Motor neuron (in vitro differentiated cells): Measurements from ENCODE around the gene GPR162. TPM values are rescaled to one million over a fixed set of nuclear protein-coding genes. Genes with fewer than 3 reads are reported as not detected.

ENCODE experiments used
- ATAC-seq, 8 experiments: fragments of 200-7000 bp; cut with Tn5 transposase; replicated peaks in 6 of 8; 2 replicates each; pipeline ENCODE4 v1.8.0; 2021; ENCODE audit warnings: mild to moderate bottlenecking in 8 of 8, moderate library complexity in 8 of 8
- H3K27ac ChIP-seq, 2 donors: fragments of 250-450 bp; sonication (Bioruptor Pico); 2 replicates each; pipeline ENCODE4 v1.9.0; 2021; ENCODE audit warnings: antibody characterized with exemption in 2 of 2, mild to moderate bottlenecking in 2 of 2, moderate library complexity in 1 of 2
- H3K4me1 ChIP-seq, 2 donors: fragments of 250-450 bp; sonication (Bioruptor Pico); replicated peaks in 1 of 2; 2 replicates each; pipeline ENCODE4 v1.6.1; 2021; ENCODE audit warnings: antibody characterized with exemption in 2 of 2, mild to moderate bottlenecking in 2 of 2, moderate library complexity in 1 of 2
- H3K4me3 ChIP-seq, 5 donors: fragments of 250-450 bp; sonication (Bioruptor Pico); 2 replicates each; pipeline ENCODE4 v1.9.0; 2021; ENCODE audit warnings: antibody characterized with exemption in 5 of 5, mild to moderate bottlenecking in 5 of 5, moderate library complexity in 4 of 5
- WGBS, 10 experiments: fragments of 450-650 bp; shearing (Covaris generic); methylation state at CpG; one replicate each; pipeline ENCODE4 v1.0.0; 2022; 5-methylcytosine and 5-hydroxymethylcytosine counted together
- in situ Hi-C, 9 experiments: fragments of 400-800 bp; cut with MboI; loops; one replicate each; pipeline ENCODE4 v1.15.0; 2021; ENCODE audit warnings: low sequenced_read_pairs in 9 of 9, low pct_unique_long_range_greater_than_20kb in 2 of 9; ENCODE audit not compliant: unreplicated experiment in 9 of 9
- total RNA-seq, 8 experiments: library from RNA; unstranded; fragments of 300-600 nt; gene quantifications; 2 replicates each; pipeline versions ENCODE4 v1.2.3 to v1.2.4, GENCODE V29; 2022

The GPR162 gene
- total RNA-seq, 8 experiments from 2014 or later: 4.8 to 48.2 (median 32.8) TPM

DNA sequence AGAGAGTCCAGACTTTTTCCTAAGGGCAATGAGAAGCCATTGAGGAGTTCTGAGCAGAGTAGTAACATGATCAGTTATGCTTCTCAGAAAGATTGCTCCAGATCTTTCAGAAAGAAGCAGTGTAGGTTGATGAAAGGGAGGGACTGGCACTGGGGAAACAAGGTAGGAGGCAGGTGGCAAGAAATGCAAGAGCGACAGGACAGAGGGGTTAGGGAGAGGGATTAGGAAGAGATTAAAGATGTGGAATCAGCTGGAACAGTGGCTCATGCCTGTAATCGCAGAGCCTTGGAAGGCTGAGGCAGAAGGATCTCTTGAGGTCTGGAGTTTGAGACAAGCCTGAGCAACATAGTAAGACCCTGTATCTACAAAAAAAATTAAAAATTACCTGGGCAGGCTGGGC lies 26.1 kb downstream of the GPR162 start:
- ATAC-seq: no peak
- H3K4me1 ChIP-seq: no peaks in the 10 kb centered on the region
- no peak overlapping the region for H3K27ac ChIP-seq
- 90 to 100% (median 100%) methylated on average over 1 to 2 of the region's 2 CpGs for WGBS, 10 experiments
- H3K4me3 ChIP-seq: no peak overlapping the region
- in situ Hi-C loops: loop anchor here in 1 of 9 experiments (25.0 kb wide), 1 partner anchor 110 kb away; no protein-coding TSS in a partner anchor

DNA sequence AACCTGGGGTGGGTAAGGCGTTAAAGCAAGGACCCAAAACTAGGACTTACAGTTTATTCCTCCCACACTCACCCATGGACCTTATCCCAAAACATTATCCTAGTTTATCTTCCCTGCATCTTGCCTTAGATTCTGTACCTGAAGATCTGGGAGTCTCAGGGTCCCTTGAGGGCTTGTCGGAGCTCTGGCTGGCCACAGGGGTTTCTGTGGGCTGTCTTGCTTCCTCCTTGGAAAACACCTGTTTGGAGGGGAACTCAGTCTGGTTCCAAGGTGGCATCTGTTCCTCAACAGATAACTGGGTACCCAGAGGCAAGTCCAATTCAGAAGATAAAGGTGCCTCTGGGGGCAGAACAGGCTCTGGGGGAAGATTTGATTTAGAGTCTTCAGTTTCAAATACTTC lies 27.8 kb downstream of the GPR162 start:
- WGBS, 10 experiments: 75 to 100% (median 86%) methylated on average over 1 to 2 of the region's 2 CpGs; no CpG with 5 or more reads in 6 of the 10 experiments
- Histone ChIP-seq H3K27ac (no peak overlapping the region), H3K4me3 (no peak overlapping the region), H3K4me1 (peaks cover 11% of the 10 kb centered on the region in 2 donors)
- ATAC-seq: no peak
- in situ Hi-C loops: loop anchor here in 1 of 9 experiments (25.0 kb wide), 1 partner anchor 112 kb away; no protein-coding TSS in a partner anchor

DNA sequence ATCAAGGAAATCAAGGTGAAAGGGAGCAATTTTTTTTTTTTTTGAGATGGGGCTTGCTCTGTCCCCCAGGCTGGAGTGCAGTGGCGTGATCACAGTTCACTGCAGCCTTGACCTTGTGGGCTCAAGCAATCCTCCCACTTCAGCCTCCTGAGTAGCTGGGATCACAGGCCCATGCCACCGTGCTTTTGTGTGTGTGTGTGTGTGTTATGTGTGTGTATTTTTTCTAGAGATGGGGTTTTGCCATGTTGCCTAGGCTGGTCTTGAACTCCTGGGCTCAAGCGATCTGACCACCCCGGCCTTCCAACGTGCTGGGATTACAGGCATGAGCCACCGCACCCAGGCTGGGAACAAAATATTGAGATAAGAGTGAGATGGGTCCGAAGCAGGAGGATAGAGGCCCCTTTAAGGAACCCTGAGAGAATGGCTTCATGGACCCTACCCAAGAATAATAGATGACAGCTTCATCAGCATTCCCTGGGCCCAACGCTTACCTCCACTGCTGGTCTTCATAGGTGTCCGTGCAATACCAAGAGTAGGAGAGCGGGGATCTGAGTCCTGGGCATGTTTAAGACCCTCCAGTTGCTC lies 28.4 kb downstream of the GPR162 start:
- H3K27ac ChIP-seq: no peak overlapping the region
- 40 to 93% (median 62%) methylated on average over 1 to 10 of the region's 10 CpGs; no CpG with 5 or more reads in 3 of the 10 experiments for WGBS, 10 experiments
- in situ Hi-C loops: loop anchor here in 1 of 9 experiments (25.0 kb wide), 1 partner anchor 113 kb away; no protein-coding TSS in a partner anchor
- peaks cover 11% of the 10 kb centered on the region in 2 donors for H3K4me1 ChIP-seq
- peak overlapping the region in 1 of 5 donors; percentile 62 for H3K4me3 ChIP-seq
- no peak for ATAC-seq

DNA sequence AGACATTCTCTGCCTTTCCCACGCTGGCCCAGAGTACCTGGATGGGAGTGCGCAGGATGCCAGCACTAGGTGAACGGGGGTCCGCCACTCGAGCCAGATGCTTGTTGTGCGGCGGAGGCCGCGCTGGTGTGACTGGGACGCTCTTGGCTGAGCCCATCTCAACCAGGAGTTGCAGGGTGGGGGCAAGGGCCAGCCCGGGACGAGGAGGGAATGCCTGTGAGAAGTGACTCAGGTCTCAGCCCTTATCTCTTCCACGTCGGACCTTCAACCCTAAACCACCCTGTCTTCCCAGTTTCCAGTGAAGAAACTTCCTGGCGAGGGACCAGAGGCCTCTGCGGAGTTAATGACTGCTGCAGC lies 29.2 kb downstream of the GPR162 start:
- no peak for ATAC-seq
- 0 to 40% (median 11%) methylated on average over 1 to 10 of the region's 16 CpGs; no CpG with 5 or more reads in 4 of the 10 experiments for WGBS, 10 experiments

DNA sequence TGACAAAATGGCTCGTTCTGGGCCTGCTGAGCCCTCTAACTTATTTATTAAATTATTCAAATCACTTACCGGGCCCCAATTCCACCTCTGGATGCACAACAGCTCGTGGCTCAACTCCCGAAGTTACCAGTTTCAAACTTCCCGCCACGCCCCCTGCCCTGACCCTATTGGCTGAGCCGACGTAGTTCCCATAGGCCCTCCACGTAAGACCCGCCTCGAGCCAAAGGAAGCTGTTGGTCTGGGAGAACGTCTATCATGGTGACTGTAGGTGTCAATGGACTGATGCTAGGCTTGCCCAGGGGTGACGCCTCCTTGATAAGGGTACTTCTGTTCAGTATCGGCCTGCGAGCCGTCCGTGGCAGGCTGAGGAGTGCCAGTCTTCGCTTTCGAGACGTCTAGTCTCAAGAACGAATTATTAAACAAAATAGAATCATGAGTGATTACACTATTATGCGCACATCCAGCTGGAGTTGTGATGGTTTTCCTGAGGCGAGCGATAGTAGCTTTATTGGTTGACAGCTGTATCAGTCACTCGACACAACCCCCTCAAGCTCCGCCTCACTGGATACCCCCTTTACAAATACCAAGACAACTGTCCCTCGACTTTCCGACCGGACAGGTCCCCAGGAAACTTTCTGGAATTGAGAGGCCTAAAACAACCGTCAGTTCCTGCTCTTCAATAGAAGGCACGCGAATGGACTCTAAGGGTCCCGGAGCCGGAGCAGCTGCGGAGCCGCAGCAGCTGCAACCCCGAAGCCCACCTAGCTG lies 29.7 kb downstream of the GPR162 start, which contains the start of gene CDCA3:
TSS of gene CDCA3 (minus strand) at position 134 of the 768 bp plus-strand sequence. CDS start 334 bp downstream, outside the sequence.
- Histone ChIP-seq H3K4me1 (peaks cover 11% of the 10 kb centered on the region in 2 donors), H3K27ac (peak within 1 kb of the TSS; percentile 94 to 98), H3K4me3 (peak within 1 kb of the TSS; percentile 62 to 83 (median 69))
- WGBS, 10 experiments: 0 to 3% (median 0%) methylated on average over 4 to 18 of the region's 37 CpGs; no CpG with 5 or more reads in 2 of the 10 experiments
- ATAC-seq: peak; percentile 35 to 55 (median 49)
- in situ Hi-C loops: no loop called here

More for the DNA sequence above, 29.2 kb downstream of the GPR162 start:
- peak overlapping the region in 1 of 5 donors; percentile 62 for H3K4me3 ChIP-seq
- H3K4me1 ChIP-seq: peaks cover 11% of the 10 kb centered on the region in 2 donors
- in situ Hi-C loops: no loop called here
- H3K27ac ChIP-seq: peak overlapping the region in 1 of 2 donors; percentile 10

DNA sequence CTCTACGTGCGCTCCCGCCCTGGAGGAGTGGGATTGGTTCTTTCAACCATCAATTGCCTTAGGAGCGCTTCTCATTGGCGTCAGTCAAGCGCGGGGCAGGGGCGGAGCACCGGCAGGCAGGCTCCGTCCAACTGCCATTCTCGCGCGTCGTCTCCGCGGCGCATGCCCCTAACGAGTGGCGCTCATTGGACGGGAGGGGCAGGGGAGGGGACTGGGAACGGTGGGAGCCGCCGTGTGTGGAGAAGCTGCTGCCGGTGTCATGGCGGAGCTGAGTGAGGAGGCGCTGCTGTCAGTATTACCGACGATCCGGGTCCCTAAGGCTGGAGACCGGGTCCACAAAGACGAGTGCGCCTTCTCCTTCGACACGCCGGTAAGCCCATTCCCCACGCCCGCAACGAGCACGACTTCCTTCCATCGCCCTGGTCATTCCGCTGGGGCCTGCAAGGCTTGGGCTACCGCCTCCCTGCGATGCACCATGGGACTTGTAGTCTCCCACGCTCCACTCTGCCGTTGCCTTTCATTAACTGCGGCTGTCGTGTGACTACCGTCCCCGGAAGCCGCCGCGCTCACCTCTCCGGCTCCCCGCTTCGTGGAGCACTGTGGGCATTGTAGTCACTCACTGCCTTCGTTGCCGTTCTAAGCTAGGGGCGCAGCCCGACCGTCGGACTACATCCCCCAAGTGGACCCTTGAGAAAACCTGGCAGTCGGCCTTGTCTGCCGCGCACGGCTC lies 30.5 kb downstream of the GPR162 start, which contains the start of gene USP5:
TSS of gene USP5 (plus strand) at position 230 of the 730 bp plus-strand sequence. CDS start at position 260, 30 bp downstream.
- peak; percentile 78 to 88 (median 84) for ATAC-seq
- Histone ChIP-seq H3K4me1 (peaks cover 11% of the 10 kb centered on the region in 2 donors), H3K27ac (peak within 1 kb of the TSS; percentile 94 to 98), H3K4me3 (peak within 1 kb of the TSS; percentile 62 to 83 (median 69))
- in situ Hi-C loops: no loop called here
- 0 to 2% (median 0%) methylated on average over 1 to 14 of the region's 65 CpGs; no CpG with 5 or more reads in 4 of the 10 experiments for WGBS, 10 experiments

DNA sequence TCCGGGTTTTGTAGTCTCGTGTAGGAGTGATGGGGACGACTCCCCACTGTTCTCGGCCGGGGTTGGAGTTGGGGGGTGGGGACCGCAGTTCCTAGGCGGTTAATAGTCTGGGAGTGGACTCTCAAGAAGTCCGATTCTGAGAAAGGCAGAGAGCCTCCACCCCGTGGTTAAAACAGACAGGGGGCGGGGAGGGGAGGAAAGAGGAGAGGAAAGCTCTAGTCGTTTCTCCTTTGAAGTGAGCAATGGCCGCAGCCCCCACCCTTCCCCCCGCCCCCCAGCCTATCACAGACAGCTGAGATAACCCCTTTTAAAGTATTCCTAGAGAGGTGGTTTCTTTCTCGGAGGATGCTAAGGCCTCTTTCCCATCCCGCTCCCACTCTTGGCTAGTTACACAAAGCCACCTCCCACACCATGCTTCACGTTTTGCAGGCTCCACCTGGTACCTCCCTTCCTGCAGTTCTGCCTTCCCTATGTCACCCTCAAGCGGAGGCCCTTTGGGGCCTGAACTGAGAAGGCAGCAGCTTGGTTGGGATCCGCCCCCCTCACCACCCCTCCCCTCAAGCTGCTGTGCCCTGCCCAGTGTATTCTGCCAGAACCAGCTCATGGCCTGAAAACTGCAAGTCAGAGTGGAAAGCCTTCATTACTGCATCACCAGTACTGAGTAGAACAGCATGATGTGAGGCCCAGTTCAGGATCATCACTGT lies 31.2 kb downstream of the GPR162 start:
- 0 to 6% (median 0%) methylated on average over 1 to 3 of the region's 18 CpGs; no CpG with 5 or more reads in 5 of the 10 experiments for WGBS, 10 experiments
- Histone ChIP-seq H3K27ac (peak overlapping the region; percentile 77 to 86), H3K4me3 (peak overlapping the region; percentile 62 to 83 (median 69)), H3K4me1 (peaks cover 11% of the 10 kb centered on the region in 2 donors)
- ATAC-seq: peak; percentile 0 to 19 (median 12)
- in situ Hi-C loops: no loop called here

DNA sequence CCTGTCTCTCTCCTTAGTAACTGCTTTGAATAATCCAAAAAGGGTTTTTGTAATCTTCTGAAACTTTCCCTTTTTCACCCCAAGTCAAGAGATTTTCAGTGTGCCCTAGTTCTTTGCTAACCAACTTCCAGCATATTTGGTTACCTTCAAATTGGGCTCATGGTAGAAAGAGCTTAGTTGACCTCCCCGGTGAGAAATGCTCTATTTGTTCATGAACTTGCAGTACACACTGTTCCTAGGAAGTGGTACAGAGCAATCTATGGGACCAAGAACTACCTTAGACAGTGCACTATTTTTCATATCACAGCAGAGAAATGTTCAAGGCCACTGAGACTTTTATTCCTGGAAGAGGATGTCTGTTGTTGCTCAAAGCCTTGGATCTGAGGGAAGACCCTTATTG lies 32.0 kb downstream of the GPR162 start:
- Histone ChIP-seq H3K4me1 (peaks cover 11% of the 10 kb centered on the region in 2 donors), H3K27ac (peak overlapping the region; percentile 77 to 86), H3K4me3 (peak overlapping the region; percentile 62 to 83 (median 69))
- ATAC-seq: no peak
- in situ Hi-C loops: no loop called here
- whole genome bisulfite sequencing, 10 experiments: 57 to 100% (median 86%) methylated on average over 1 of the region's 1 CpG; no CpG with 5 or more reads in 3 of the 10 experiments

DNA sequence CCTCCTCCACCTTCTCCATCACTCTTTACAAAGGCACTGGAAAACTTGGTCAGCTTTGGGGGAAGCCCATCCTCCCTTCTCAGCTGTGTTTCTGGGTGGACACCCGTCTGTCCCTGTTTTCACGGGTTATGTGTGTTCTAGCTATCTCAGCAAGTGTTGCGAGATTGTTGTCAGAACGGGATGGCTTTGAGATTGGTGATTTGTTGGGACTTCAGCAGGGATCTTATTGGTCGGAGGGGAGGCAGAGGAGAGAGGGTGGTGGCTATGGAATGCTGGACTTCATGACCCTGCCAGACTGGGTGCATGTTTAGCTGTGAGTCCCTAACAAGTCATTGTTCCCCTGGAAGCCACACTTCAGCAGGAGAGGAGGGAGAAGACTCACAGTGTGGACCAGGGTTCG lies 32.4 kb downstream of the GPR162 start:
- Histone ChIP-seq H3K4me3 (no peak overlapping the region), H3K27ac (no peak overlapping the region), H3K4me1 (peaks cover 11% of the 10 kb centered on the region in 2 donors)
- WGBS, 10 experiments: 40 to 100% (median 85%) methylated on average over 1 to 5 of the region's 6 CpGs; no CpG with 5 or more reads in 2 of the 10 experiments
- in situ Hi-C loops: no loop called here
- ATAC-seq: no peak

DNA sequence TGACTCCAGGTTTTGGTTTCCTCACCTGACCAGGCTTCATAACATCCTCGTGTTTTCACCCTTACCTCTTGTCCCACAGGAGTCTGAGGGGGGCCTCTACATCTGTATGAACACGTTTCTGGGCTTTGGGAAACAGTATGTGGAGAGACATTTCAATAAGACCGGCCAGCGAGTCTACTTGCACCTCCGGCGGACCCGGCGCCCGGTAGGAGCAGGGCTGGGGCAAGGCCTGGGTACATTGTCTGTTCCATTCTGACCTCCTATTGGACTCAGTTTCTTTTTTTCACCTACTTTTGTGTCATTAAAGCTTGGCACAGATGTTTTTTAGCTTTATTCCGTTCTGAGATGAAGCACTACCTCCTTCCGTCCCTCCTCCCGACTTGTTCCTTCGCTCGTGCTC lies 33.7 kb downstream of the GPR162 start:
- in situ Hi-C loops: no loop called here
- ATAC-seq: no peak
- Histone ChIP-seq H3K4me1 (peaks cover 11% of the 10 kb centered on the region in 2 donors), H3K27ac (no peak overlapping the region), H3K4me3 (no peak overlapping the region)
- 60 to 95% (median 86%) methylated on average over 1 to 13 of the region's 14 CpGs; no CpG with 5 or more reads in 3 of the 10 experiments for WGBS, 10 experiments

DNA sequence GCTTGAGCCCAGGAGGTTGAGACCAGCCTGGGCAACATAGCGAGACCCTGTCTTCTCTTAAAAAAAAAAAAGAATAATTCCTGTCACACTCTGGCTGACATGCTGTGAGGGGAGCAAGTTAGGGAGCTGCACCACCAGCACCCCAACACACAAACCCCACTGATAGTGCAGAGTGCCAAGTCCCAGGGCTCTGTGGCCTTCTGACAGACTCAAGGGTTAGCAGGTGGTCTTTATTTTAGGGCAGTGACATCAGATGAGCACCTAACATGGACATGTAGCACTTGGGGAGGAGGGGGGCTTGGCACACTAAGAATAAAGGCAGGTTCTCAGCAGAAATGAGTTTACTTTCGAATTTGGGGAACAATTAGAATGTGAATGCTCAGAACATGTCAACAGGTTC lies 37.2 kb downstream of the GPR162 start:
- peaks cover 3 to 5% of the 10 kb centered on the region in 2 donors for H3K4me1 ChIP-seq
- in situ Hi-C loops: no loop called here
- H3K4me3 ChIP-seq: no peak overlapping the region
- no peak for ATAC-seq
- WGBS, 10 experiments: 86 to 100% (median 100%) methylated on average over 1 to 2 of the region's 2 CpGs; no CpG with 5 or more reads in 6 of the 10 experiments
- H3K27ac ChIP-seq: no peak overlapping the region

DNA sequence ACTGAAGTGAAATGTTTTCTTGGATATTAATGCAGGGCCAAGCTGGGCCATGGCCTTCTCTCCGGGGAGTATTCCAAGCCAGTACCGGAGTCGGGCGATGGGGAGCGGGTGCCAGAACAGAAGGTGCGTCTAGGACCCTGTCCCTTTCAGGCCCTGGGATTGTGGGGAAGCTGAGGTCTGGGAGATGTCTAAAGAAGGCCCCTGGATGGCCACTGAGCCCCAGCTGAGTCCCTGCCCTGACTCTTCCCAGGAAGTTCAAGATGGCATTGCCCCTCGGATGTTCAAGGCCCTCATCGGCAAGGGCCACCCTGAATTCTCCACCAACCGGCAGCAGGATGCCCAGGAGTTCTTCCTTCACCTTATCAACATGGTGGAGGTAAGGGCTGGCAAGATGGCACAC lies 38.5 kb downstream of the GPR162 start:
- Histone ChIP-seq H3K4me1 (no peaks in the 10 kb centered on the region), H3K27ac (no peak overlapping the region), H3K4me3 (no peak overlapping the region)
- 100% methylated on average over 1 to 2 of the region's 9 CpGs; no CpG with 5 or more reads in 7 of the 10 experiments for WGBS, 10 experiments
- in situ Hi-C loops: no loop called here
- no peak for ATAC-seq
